Stimulated activated naive CD4-positive, alpha-beta T cell (primary cell): Measurements from ENCODE around the gene TIMM23.
"Not testable (repeated sequence)": the region's sequence is repeated elsewhere in the genome, so short reads cannot be mapped to it uniquely, and the experiment has no call there.

Experiments used
- DNase-seq, 6 experiments: peaks; one replicate each; lab custom pipeline; 2025; lab: John Stamatoyannopoulos, UW

TIMM23 gene

DNA sequence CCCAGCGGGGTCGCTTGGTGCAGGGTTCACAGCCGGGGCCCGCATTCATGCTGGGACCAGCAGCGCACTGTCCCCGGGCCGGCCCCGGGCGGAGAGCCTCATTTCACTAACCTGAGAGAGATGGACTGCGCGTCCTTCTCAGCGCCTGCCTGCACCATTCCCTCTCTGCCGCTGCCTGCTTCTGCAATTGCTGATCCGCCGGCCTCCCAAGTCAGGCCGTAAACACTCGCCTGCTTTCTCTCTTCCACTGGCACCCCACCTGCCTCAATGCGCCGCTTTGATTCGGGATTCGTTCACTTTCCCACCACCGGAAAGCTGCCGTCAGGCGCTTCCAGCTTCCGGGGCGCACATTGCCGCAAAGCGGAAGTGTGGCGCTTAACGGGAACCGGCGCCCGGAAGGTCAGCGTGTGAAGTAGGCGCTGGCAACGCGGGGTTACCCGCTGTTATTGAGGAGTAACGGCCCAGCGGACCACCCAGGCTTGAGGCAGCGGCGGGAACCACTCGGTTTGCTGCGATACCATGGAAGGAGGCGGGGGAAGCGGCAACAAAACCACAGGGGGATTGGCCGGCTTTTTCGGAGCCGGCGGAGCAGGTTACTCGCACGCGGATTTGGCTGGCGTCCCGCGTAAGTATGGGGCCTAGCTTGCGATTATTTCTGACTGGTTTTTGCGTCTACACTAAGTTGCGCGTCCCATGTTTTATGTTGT lies at the start of gene TIMM23:
Gene TIMM23 (plus strand): TSS at position 384 of the 707 bp plus-strand sequence. CDS start 136 bp downstream, at position 520.
- peak; percentile 78 to 89 (median 85) for DNase-seq

DNA sequence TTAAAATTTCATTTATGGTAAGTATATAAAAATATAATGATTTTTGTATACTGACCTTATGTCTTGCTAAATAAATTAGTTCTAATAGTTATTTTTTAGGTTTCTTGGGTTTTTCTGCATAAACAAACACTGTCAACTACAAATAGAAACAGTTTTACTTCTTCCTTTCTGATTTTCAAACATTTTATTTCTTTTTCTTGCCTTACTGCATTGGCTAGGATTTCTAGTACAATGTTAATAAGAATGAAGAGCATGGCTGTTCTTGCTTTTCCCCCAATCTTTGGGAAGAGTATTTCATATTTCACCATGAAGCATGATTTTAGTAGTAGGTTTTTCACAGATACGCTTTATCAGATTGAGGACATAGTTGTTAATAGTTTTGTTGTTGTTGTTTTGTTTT lies 45.5 kb upstream of the TIMM23 start:
- not testable (repeated sequence) for DNase-seq

DNA sequence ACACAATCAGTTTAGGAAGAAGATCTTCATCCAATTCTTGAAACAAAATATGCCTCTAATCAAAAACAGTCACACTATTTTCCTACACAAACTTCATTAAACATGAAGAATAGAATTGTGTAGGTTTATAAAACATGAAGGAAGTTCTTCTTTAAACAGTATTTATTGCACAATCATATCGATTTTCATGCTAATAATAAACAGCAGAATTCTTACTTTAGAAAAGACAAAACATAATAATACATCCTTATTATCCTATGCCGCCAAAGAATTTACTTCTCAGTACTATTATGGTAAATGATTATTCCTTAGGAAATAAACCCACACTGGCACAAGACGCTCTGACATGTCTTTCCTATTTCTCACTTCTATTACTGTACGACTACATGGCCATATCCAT lies 41.0 kb upstream of the TIMM23 start:
- DNase-seq = not testable (repeated sequence)

- DNase-seq = not testable (repeated sequence)
Observed at GRCh38 chr10:45934788-45935187, 37.5 kb upstream of the TIMM23 start.

DNA sequence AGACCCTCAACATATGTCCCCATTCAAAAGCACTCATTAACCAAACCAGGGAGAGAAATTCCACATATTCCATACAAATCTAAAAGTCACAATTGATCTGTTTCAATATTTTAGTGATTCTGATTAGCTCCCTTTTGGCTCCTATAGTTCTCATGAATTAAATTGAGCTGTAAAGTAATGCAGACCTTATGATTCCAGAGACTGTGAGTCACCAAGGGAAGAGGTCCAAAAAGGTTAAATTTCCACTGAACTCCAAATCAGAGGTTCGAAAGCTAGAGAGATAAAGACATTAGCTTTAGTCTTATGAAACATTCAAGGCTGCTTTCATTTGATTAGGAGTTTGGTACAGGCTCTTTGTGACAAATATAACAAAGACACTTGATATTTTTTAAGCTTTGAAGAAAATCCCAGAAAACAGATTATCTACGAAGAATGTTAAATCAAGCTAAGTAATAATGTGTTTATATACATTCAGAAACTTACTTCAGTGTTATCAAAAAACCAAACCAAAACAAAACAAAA lies 33.1 kb upstream of the TIMM23 start:
- DNase-seq = not testable (repeated sequence)

- not testable (repeated sequence) for DNase-seq
Observed at GRCh38 chr10:45941196-45941595, 31.1 kb upstream of the TIMM23 start.

DNA sequence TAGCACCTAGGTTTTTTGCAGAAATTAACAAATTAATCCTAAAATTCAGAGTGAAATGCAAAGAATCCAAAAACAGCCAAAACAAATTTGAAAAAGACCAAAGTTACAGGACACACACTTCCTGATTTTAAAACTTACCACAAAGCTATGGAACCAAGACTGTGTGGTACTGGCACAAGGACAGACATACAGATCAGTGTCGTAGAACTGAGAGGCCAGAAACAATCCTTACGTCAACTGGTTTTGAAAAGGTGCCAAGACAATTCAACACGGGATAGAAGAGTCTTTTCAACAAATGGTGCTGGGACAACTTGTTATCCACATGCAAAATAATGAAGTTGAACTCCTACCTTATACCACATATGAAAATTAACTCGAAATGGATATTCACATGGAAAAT lies 26.8 kb upstream of the TIMM23 start:
- DNase-seq = not testable (repeated sequence)

GRCh38 chr10:45947363-45947762 lies 24.9 kb upstream of the TIMM23 start:
- not testable (repeated sequence) for DNase-seq

DNA sequence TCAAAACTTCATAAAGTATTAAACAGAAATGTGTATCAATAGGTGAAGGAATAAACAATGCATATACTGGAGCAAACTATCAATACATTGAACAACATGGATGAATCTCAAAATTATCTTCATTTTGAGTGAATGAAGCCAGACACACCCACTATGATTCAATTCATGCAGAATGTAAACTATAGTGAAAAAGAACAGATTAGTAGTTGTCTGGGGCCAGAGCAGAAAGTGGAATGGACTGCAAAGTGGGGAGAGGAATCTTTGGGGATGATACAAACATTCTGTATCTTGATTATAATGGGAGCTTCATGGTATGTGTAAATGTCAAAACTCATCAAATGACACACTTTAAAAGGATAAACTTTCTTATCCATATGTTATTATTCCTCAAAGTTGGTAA lies 23.5 kb upstream of the TIMM23 start:
- not testable (repeated sequence) for DNase-seq

DNA sequence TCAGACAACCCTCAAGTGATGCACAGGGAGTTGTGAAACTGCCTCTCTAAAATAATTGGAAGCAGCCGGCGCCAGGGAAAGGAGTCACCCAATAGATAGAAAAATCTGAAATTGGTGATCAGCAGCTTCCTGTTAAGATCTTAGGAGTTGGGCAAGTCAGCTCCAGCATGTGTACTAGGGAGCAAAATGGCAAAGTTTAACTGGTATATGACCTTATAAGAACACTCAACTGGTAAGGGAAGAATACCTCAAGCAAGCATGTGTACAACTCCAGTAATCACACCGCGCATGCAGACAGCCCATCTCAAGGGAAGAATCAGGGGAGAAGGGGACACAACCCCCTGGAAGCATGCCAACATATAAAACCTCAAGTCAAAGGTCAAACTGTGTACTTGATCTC lies 17.9 kb upstream of the TIMM23 start:
- DNase-seq = not testable (repeated sequence)

GRCh38 chr10:45956634-45957033 lies 15.7 kb upstream of the TIMM23 start:
- not testable (repeated sequence) for DNase-seq

GRCh38 chr10:45957928-45958327 lies 14.4 kb upstream of the TIMM23 start:
- DNase-seq = not testable (repeated sequence)

- not testable (repeated sequence) for DNase-seq
Observed at GRCh38 chr10:45962686-45963452, 9.4 kb upstream of the TIMM23 start.

DNA sequence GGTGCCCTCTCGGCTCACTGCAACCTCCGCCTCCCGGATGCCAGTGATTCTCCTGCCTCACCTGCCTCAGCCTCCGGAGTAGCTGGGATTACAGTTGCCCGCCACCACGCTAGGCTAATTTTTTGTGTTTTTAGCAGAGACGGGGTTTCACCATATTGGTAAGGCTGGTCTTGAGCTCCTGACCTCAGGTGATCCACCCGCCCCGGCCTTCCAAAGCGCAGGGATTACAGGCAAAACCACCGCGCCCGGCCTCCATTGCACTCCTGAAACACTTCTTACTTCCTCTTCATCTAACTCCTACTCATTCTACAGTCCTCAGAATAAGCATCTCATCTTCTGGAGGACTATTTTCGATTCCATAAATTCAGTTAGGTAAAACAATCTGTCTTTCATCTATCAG lies 1.3 kb upstream of the TIMM23 start:
- DNase-seq = not testable (repeated sequence)

GRCh38 chr10:45971742-45972105 lies 565 bp upstream of the TIMM23 start:
- DNase-seq = not testable (repeated sequence)

GRCh38 chr10:45972813-45973169 lies 502 bp downstream of the TIMM23 start:
- DNase-seq = not testable (repeated sequence)

- DNase-seq = not testable (repeated sequence)
Observed at GRCh38 chr10:45974041-45974440, 1.8 kb downstream of the TIMM23 start.

DNA sequence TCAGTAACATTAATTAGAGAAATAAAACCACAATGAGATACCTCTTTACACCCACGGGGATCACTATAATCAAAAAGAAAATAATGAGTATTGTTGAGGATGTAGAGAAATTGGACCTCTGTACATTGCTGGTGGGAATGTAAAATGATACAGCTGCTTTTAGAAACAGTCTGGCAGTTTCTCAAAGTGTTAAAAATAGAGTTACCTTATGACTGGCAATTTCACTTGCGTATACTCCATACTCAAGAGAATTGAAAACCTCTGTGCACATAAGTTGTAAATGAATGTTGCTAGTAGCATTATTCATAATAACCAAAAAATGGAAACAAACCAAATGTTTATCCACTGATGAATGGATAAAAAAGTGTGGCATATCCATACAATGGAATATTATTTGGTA lies 6.3 kb downstream of the TIMM23 start:
- DNase-seq = not testable (repeated sequence)

- DNase-seq = not testable (repeated sequence)
Observed at GRCh38 chr10:45981367-45981766, 9.1 kb downstream of the TIMM23 start.

GRCh38 chr10:45983538-45984186 lies 11.4 kb downstream of the TIMM23 start:
- peak in 5 of 6 experiments; percentile 13 to 54 (median 22) for DNase-seq

DNA sequence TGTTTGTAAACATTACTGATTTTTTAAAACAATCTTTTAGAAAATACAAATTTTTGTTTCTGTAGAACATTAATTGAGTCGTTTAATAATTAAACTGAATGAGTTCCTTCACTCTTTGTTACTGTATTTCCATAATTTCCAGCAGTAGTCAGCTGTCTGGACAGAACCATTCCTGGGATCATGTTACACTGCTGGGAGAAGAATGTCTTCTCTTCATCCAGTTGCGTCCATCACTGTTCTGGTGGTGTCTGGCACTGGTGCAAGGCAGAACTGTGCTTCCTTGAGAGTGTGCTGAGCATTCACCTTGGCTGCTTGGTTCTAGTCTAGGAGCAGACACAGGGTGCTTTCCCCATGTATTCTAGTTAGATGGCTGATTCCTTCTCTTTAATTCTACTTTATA lies 12.2 kb downstream of the TIMM23 start:
- not testable (repeated sequence) for DNase-seq

- DNase-seq = not testable (repeated sequence)
Observed at GRCh38 chr10:45985590-45985989, 13.3 kb downstream of the TIMM23 start.
